IMR-90 (cell line): Measurements from ENCODE around the gene NTMT2. TPM values are rescaled to one million over a fixed set of nuclear protein-coding genes. Genes with fewer than 3 reads are reported as not detected.

Experiments
- ATAC-seq: fragments of 200-7000 bp; cut with Tn5 transposase; 2 replicates; pipeline ENCODE4 v1.9.1; 2020; ENCODE audit warnings: low read depth, mild to moderate bottlenecking, moderate library complexity
- BruUV-seq: library from RNA; stranded (reverse); fragments of 400-500 nt; replicated peaks from 2 replicates; lab custom pipeline; 2021; lab: Mats Ljungman, UMichigan
- CTCF ChIA-PET: fragments of 300-600 bp; formaldehyde crosslinking; extraction: SDS; loops from one replicate; lab custom pipeline; 2021; ENCODE audit warnings: antibody characterized with exemption; lab: Yijun Ruan, JAX
- POLR2A ChIA-PET: fragments of 300-600 bp; sonication (Branson Sonifier 250); formaldehyde crosslinking; loops from one replicate; lab custom pipeline; 2022; ENCODE audit warnings: antibody characterized with exemption; ENCODE audit not compliant: unreplicated experiment; lab: Charles Lee
- DNase-seq: peaks from one replicate; pipeline ENCODE4 v3.0.0; 2013
- H2AFZ ChIP-seq: replicated peaks from 2 replicates; pipeline ENCODE3; 2013; ENCODE audit warnings: low read length, mild to moderate bottlenecking; ENCODE audit not compliant: poor library complexity
- H2AK5ac ChIP-seq: 2 replicates; pipeline ENCODE4 v1.6.1; 2013; ENCODE audit warnings: low read depth, low read length, inconsistent platforms
- H2AK9ac ChIP-seq: replicated peaks from 2 replicates; pipeline ENCODE3; 2013; ENCODE audit warnings: mild to moderate bottlenecking, low read depth, low read length, moderate library complexity; ENCODE audit not compliant: poor library complexity
- H2BK120ac ChIP-seq: 2 replicates; pipeline ENCODE4 v1.6.1; 2013; ENCODE audit warnings: low read depth, low read length, inconsistent platforms
- H2BK15ac ChIP-seq: 3 replicates; pipeline ENCODE4 v1.6.1; 2013; ENCODE audit warnings: low read depth, low read length, inconsistent platforms
- H2BK20ac ChIP-seq: 2 replicates; pipeline ENCODE4 v1.6.1; 2013; ENCODE audit warnings: low read depth, mild to moderate bottlenecking, inconsistent platforms, low read length, moderate library complexity
- H2BK5ac ChIP-seq: 2 replicates; pipeline ENCODE4 v1.6.1; 2013; ENCODE audit warnings: mild to moderate bottlenecking, low read depth, low read length, inconsistent platforms; ENCODE audit not compliant: poor library complexity, severe bottlenecking
- H3K14ac ChIP-seq: replicated peaks from 2 replicates; pipeline ENCODE4 v1.6.1; 2013; ENCODE audit warnings: low read depth, low read length, inconsistent platforms
- H3K18ac ChIP-seq: 2 replicates; pipeline ENCODE4 v1.6.1; 2013; ENCODE audit warnings: low read depth, low read length, control low read depth
- H3K23ac ChIP-seq: 2 replicates; pipeline ENCODE4 v1.6.1; 2013; ENCODE audit warnings: low read depth, low read length, inconsistent platforms
- H3K27ac ChIP-seq: 2 replicates; pipeline ENCODE4 v1.5.1; 2013; ENCODE audit warnings: mild to moderate bottlenecking, control low read depth, low read length; ENCODE audit not compliant: insufficient read depth
- H3K27me3 ChIP-seq: 2 replicates; pipeline ENCODE4 v1.6.1; 2013; ENCODE audit warnings: low read length; ENCODE audit not compliant: control insufficient read depth, insufficient read depth
- H3K36me3 ChIP-seq: 2 replicates; pipeline ENCODE4 v1.6.1; 2013; ENCODE audit warnings: low read length, mixed read lengths; ENCODE audit not compliant: control insufficient read depth, insufficient read depth
- H3K4ac ChIP-seq: 2 replicates; pipeline ENCODE4 v1.6.1; 2013; ENCODE audit warnings: low read depth, low read length, inconsistent platforms
- H3K4me1 ChIP-seq: 2 replicates; pipeline ENCODE4 v1.6.1; 2013; ENCODE audit warnings: low read length, mixed read lengths; ENCODE audit not compliant: control insufficient read depth, insufficient read depth
- H3K4me2 ChIP-seq: 2 replicates; pipeline ENCODE4 v1.6.1; 2013; ENCODE audit warnings: low read depth, mild to moderate bottlenecking, control low read depth, low read length, moderate library complexity
- H3K4me3 ChIP-seq: 2 replicates; pipeline ENCODE4 v1.5.1; 2013; ENCODE audit warnings: low read depth, mild to moderate bottlenecking, control low read depth, low read length, moderate library complexity; ENCODE audit not compliant: insufficient read depth
- H3K56ac ChIP-seq: 2 replicates; pipeline ENCODE4 v1.6.1; 2013; ENCODE audit warnings: low read length, inconsistent platforms; ENCODE audit not compliant: insufficient read depth; ENCODE audit errors: extremely low read depth
- H3K79me1 ChIP-seq, 2 experiments: 2 replicates each; pipeline ENCODE4 v1.6.1; 2013; ENCODE audit warnings: low read length in 2 of 2, inconsistent platforms in 1 of 2, low read depth in 1 of 2
- H3K9ac ChIP-seq: 2 replicates; pipeline ENCODE4 v1.6.1; 2013; ENCODE audit warnings: low read depth, low read length, control low read depth
- H3K9me1 ChIP-seq: 2 replicates; pipeline ENCODE4 v1.6.1; 2013; ENCODE audit warnings: low read length, inconsistent platforms; ENCODE audit not compliant: insufficient read depth
- H3K9me3 ChIP-seq: 2 replicates; pipeline ENCODE4 v1.6.1; 2013; ENCODE audit warnings: low read length; ENCODE audit not compliant: control insufficient read depth, insufficient read depth
- H4K20me1 ChIP-seq: 2 replicates; pipeline ENCODE4 v1.6.1; 2013; ENCODE audit warnings: low read length, inconsistent platforms; ENCODE audit not compliant: insufficient read depth
- H4K5ac ChIP-seq: 2 replicates; pipeline ENCODE4 v1.6.1; 2013; ENCODE audit warnings: mild to moderate bottlenecking, low read depth, low read length, control low read depth
- H4K8ac ChIP-seq, 2 experiments: 2 replicates each; pipeline ENCODE4 v1.6.1; 2013; ENCODE audit warnings: low read depth in 2 of 2, low read length in 2 of 2, control low read depth in 1 of 2, inconsistent platforms in 1 of 2
- H4K91ac ChIP-seq: 2 replicates; pipeline ENCODE4 v1.6.1; 2013; ENCODE audit warnings: low read depth, low read length, inconsistent platforms; ENCODE audit not compliant: insufficient read depth
- BHLHE40 ChIP-seq: fragments of 150-350 bp; IDR thresholded peaks from 2 replicates; pipeline ENCODE4 v1.6.1; 2016; ENCODE audit warnings: mild to moderate bottlenecking, low read depth, low read length
- FOS ChIP-seq: fragments of 150-350 bp; IDR thresholded peaks from 2 replicates; pipeline ENCODE4 v1.6.1; 2016; ENCODE audit warnings: low read depth, low read length
- MAFK ChIP-seq: IDR thresholded peaks from 2 replicates; pipeline ENCODE4 v1.6.1; 2012; ENCODE audit warnings: low read depth, low read length, improper control_type of control experiment
- MAZ ChIP-seq: IDR thresholded peaks from 2 replicates; pipeline ENCODE4 v1.6.1; 2012; ENCODE audit warnings: low read depth, mild to moderate bottlenecking, low read length, improper control_type of control experiment, moderate library complexity, borderline replicate concordance
- NFE2L2 ChIP-seq: fragments of 150-350 bp; IDR thresholded peaks from 2 replicates; pipeline ENCODE4 v1.6.1; 2016; ENCODE audit warnings: low read depth, mild to moderate bottlenecking, low read length
- RCOR1 ChIP-seq: IDR thresholded peaks from 2 replicates; pipeline ENCODE4 v1.6.1; 2012; ENCODE audit warnings: mild to moderate bottlenecking, low read length, improper control_type of control experiment; ENCODE audit not compliant: insufficient replicate concordance
- RFX5 ChIP-seq: IDR thresholded peaks from 2 replicates; pipeline ENCODE4 v1.8.0; 2012; ENCODE audit warnings: low read depth, mild to moderate bottlenecking, low read length, moderate library complexity
- WGBS, 2 experiments: methylation state at CpG; one replicate each; pipeline versions ENCODE4 v1.1.5 to v1.1.7; 2013; ENCODE audit warnings: missing lambda C conversion rate in 2 of 2; ENCODE audit not compliant: insufficient read length in 1 of 2; ENCODE audit errors: extremely low coverage in 2 of 2; 5-methylcytosine and 5-hydroxymethylcytosine counted together
- dilution Hi-C: fragments of 300-500 bp; cut with HindIII; formaldehyde crosslinking; loops from one replicate; pipeline ENCODE4 v1.14.3; 2018; ENCODE audit warnings: low sequenced_read_pairs; ENCODE audit not compliant: unreplicated experiment
- in situ Hi-C: fragments of 300-500 bp; cut with MboI; formaldehyde crosslinking; loops from 3 replicates; pipeline ENCODE4 v1.14.3; 2019; ENCODE audit warnings: low sequenced_read_pairs, inconsistent platforms, mixed read lengths
- intact Hi-C: fragments of 100-400 bp; cut with micrococcal nuclease; formaldehyde crosslinking; loops from 2 replicates; pipeline ENCODE4 v1.10.0; 2022
- polyA plus RNA-seq, 3 experiments: library from polyadenylated mRNA; depleted of rRNA; stranded (reverse); fragments of >200 nt; gene quantifications; 2 replicates each; pipeline ENCODE4 v1.2.3, GENCODE V29; 2012; ENCODE audit warnings: low replicate concordance in 1 of 3
- total RNA-seq: library from RNA; depleted of rRNA; stranded (reverse); fragments of >200 nt; gene quantifications from 2 replicates; pipeline ENCODE4 v1.2.3, GENCODE V29; 2012
- TF ChIP-seq, protein P1 (sequence below): conservative IDR thresholded peaks from 2 replicates; pipeline ENCODE4 v1.5.1; 2012; ENCODE audit warnings: mild to moderate bottlenecking, low read depth, low read length, improper control_type of control experiment
- TF ChIP-seq, protein P2 (sequence below): fragments of 150-350 bp; IDR thresholded peaks from 2 replicates; pipeline ENCODE4 v1.6.1; 2016; ENCODE audit warnings: low read depth, mild to moderate bottlenecking, low read length, moderate library complexity, borderline replicate concordance

NTMT2 gene
- total and polyA plus RNA-seq, 2 of the 4 experiments (the other 2 are of a cell fraction), result not detected

DNA sequence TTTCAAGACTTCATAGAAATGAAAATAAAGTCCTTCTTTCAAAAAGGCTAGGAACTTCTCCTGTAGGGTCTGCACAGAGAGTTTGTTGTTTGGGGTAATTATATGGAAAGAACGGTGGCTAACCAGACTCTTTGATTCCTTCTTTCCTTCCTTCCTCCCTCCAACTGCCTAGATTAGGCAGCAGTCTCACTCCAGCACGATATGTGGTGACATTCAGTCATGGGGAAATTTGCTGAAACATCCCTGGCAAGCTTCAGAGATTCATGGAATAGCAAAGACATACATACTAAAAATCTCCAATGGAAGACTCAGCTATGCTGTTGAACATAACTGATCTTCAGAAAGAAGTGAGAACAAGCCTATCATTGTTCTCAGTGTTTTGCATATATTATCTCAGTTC is 4.3 kb downstream of the NTMT2 start:
- dilution Hi-C loops, result no loop called here
- Histone ChIP-seq H3K23ac (no peak overlapping the region), H3K27ac (no peak overlapping the region)

More for the DNA sequence above, 4.3 kb downstream of the NTMT2 start:
- Histone ChIP-seq H4K91ac (no peak overlapping the region), H3K27me3 (no peaks in the 10 kb centered on the region), H3K4me1 (no peaks in the 10 kb centered on the region), H3K14ac (no peak overlapping the region), H3K9me1 (no peaks in the 10 kb centered on the region), H4K20me1 (no peaks in the 10 kb centered on the region), H3K4me2 (no peak overlapping the region), H2BK15ac (no peak overlapping the region), H2AK9ac (no peak overlapping the region), H2BK5ac (no peak overlapping the region), H3K36me3 (no peaks in the 10 kb centered on the region), H3K4me3 (no peak overlapping the region), H4K5ac (no peak overlapping the region), H3K56ac (no peak overlapping the region), H2AFZ (no peak overlapping the region), H3K9me3 (peaks cover 2% of the 10 kb centered on the region; the same call in 1 of the 2 replicates), H3K79me1 (no peaks in the 10 kb centered on the region), H3K9ac (no peak overlapping the region), H4K8ac (no peak overlapping the region), H3K18ac (no peak overlapping the region), H2BK20ac (no peak overlapping the region), H2BK120ac (no peak overlapping the region), H3K4ac (no peak overlapping the region), H2AK5ac (no peak overlapping the region)
- ATAC-seq (no peak), DNase-seq (no peak)
- intact Hi-C loops, result no loop called here
- WGBS, 2 experiments, result 20% methylated on average over 1 of the region's 2 CpGs; no CpG with 5 or more reads in 1 of the 2 experiments
- in situ Hi-C loops, result no loop called here
- CTCF ChIA-PET, result interaction anchor here (0.6 kb wide), 1 partner anchor 9 kb away, joined by 3 read pairs; no protein-coding TSS in a partner anchor
- POLR2A ChIA-PET, result no interaction called here
- TF ChIP-seq FOS (no peak), MAZ (no peak), MAFK (no peak), BHLHE40 (no peak), RCOR1 (no peak), RFX5 (no peak), NFE2L2 (no peak)
- TF ChIP-seq, protein P1, sequence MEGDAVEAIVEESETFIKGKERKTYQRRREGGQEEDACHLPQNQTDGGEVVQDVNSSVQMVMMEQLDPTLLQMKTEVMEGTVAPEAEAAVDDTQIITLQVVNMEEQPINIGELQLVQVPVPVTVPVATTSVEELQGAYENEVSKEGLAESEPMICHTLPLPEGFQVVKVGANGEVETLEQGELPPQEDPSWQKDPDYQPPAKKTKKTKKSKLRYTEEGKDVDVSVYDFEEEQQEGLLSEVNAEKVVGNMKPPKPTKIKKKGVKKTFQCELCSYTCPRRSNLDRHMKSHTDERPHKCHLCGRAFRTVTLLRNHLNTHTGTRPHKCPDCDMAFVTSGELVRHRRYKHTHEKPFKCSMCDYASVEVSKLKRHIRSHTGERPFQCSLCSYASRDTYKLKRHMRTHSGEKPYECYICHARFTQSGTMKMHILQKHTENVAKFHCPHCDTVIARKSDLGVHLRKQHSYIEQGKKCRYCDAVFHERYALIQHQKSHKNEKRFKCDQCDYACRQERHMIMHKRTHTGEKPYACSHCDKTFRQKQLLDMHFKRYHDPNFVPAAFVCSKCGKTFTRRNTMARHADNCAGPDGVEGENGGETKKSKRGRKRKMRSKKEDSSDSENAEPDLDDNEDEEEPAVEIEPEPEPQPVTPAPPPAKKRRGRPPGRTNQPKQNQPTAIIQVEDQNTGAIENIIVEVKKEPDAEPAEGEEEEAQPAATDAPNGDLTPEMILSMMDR, result no peak
- TF ChIP-seq, protein P2, sequence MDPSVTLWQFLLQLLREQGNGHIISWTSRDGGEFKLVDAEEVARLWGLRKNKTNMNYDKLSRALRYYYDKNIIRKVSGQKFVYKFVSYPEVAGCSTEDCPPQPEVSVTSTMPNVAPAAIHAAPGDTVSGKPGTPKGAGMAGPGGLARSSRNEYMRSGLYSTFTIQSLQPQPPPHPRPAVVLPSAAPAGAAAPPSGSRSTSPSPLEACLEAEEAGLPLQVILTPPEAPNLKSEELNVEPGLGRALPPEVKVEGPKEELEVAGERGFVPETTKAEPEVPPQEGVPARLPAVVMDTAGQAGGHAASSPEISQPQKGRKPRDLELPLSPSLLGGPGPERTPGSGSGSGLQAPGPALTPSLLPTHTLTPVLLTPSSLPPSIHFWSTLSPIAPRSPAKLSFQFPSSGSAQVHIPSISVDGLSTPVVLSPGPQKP, result no peak
- BruUV-seq, result no TSS peak
